Erythroblast (primary cell): ENCODE measurements around the gene LIN7A.

Source experiments
- GATA1 ChIP-seq: IDR thresholded peaks from 2 replicates; pipeline ENCODE4 v1.6.1; 2011; ENCODE audit warnings: low read depth, mild to moderate bottlenecking, control low read depth, low read length, moderate library complexity
- POLR2A ChIP-seq: IDR thresholded peaks from 2 replicates; pipeline ENCODE4 v1.6.1; 2011; ENCODE audit warnings: mild to moderate bottlenecking, low read length

DNA sequence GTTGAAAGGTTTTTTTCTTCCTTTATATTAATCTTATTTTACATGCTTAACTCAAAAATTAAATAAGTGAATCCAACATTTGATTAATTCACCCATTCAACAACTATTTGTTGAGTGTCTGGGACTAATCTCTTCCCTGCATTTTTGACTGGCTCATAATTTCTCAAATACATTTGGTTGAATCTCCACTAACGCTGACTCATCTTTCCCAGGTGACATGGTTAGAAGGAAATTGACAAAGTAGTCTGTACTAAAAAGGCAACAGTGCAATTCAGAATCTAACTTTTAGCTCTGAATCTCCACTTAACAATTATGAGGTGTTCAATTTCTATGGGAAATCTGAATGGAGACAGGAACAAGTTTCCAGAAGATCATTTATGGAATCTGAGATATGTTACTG, 88.9 kb downstream of the LIN7A start:
- TF ChIP-seq POLR2A (no peak), GATA1 (no peak)
